Amniotic stem cell (primary cell): ENCODE measurements around the gene NUP62.
"Not testable (repeated sequence)": the region's sequence is repeated elsewhere in the genome, so short reads cannot be mapped to it uniquely, and the experiment has no call there.

Experiments used
- DNase-seq: peaks from one replicate; lab custom pipeline; 2025; lab: John Stamatoyannopoulos, UW

The NUP62 gene, protein sequence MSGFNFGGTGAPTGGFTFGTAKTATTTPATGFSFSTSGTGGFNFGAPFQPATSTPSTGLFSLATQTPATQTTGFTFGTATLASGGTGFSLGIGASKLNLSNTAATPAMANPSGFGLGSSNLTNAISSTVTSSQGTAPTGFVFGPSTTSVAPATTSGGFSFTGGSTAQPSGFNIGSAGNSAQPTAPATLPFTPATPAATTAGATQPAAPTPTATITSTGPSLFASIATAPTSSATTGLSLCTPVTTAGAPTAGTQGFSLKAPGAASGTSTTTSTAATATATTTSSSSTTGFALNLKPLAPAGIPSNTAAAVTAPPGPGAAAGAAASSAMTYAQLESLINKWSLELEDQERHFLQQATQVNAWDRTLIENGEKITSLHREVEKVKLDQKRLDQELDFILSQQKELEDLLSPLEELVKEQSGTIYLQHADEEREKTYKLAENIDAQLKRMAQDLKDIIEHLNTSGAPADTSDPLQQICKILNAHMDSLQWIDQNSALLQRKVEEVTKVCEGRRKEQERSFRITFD

DNA sequence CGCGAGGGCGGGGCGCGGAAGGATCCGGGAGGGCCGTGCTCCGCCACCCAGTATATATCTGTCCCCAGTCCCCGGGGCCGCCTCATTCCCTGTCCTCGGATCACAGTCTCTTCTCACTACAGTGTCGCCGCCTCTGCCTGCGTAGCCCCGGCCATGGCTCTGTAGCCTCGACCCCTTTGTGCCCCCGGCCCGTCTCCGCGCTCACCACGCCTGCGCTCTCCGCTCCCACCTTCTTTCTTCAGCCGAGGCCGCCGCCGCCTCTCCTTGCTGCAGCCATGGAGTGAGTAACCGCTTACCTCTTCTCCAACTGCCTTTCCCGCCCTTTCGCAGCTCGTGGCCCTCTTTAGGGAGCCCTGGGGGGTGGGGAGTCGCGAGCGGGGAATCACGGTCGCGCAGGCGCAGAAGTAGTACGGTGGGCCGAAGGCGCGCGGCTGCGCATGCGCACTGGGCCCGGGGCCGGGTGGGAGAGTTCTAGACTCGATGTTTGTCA, at the start of gene NUP62, which contains the start of gene ATF5:
Gene NUP62 (minus strand): TSS at position 384 of the 490 bp plus-strand sequence. CDS start 19,697 bp downstream, outside the sequence.
Gene ATF5 (plus strand): TSS at position 85 of the 490 bp plus-strand sequence. CDS start 1,646 bp downstream, outside the sequence.
- peak; percentile 40 for DNase-seq

DNA sequence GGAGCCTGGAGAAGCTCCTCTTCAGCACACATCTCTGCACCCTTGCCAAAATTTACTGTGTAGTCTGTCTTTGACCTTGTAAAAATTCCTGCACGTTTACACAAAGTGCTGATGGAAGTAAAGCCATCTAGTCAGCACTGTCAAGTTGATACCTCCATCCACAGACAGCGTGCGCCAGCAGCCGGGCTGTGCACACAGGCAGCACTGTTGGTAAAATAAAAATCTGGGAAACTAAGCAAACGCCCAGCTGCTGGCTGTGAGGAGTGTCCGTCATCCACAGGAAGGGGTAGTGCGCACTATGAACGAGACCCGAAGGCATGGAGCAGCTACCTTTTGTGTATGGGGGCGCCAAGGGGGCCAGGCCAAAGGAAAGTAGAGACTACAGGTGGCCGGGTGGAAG, 49.0 kb upstream of the NUP62 start:
- DNase-seq = no peak

DNA sequence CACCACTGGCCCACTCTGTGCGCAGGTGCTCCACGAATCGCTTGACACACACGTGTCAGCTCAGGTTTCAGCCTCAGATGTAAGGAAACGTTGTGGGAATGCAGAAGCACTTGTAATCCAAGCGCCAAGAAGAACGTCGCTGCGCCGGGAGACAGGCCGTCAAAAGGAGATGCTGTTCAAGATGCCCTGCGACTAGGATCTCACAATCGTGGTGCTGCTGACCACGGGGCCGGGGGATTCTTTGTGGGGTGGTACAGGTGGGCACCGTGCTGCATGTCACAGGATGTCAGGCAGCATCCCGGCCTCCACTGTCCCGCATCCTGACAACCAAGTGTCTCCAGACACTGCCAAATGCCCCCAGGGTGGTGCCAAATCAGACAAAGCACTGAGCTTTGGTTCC, 48.6 kb upstream of the NUP62 start:
- no peak for DNase-seq

GRCh38 chr19:49977076-49977475, 47.8 kb upstream of the NUP62 start:
- DNase-seq = no peak

- DNase-seq = no peak
These were observed 47.2 kb upstream of the NUP62 start for GRCh38 chr19:49976496-49976895.

DNA sequence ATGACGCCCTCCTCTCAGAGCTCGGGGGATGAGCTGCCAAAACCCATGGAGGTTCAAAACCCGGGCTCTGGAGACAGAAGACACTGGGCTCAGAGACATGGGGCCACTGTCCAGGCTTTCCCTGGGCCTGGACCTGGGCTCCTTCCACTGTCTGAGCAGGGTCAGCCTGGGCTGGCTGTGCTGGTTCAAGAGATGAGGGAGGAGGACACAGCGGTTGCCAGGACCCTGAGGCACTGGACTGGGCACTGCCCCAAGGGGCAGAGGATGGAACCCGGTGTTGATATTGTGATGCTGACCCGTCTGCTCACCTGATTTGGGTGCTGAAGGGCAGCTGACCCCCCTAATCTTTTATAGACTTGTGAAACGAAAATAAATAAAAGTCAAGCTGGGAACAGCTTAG, 45.7 kb upstream of the NUP62 start:
- no peak for DNase-seq

GRCh38 chr19:49973987-49974386, 44.7 kb upstream of the NUP62 start:
- no peak for DNase-seq

- DNase-seq = no peak
These were observed 43.5 kb upstream of the NUP62 start for GRCh38 chr19:49972841-49973240.

- DNase-seq = no peak
These were observed 42.7 kb upstream of the NUP62 start for GRCh38 chr19:49971991-49972411.

- not testable (repeated sequence) for DNase-seq
These were observed 40.1 kb upstream of the NUP62 start for GRCh38 chr19:49969355-49969754.

- no peak for DNase-seq
These were observed 39.1 kb upstream of the NUP62 start for GRCh38 chr19:49968279-49968922.

GRCh38 chr19:49960980-49961379, 31.7 kb upstream of the NUP62 start, which contains the start of gene SIGLEC11:
SIGLEC11 (minus strand) TSS chr19:49961172; CDS start chr19:49961081, 91 bp downstream.
- not testable (repeated sequence) for DNase-seq

DNA sequence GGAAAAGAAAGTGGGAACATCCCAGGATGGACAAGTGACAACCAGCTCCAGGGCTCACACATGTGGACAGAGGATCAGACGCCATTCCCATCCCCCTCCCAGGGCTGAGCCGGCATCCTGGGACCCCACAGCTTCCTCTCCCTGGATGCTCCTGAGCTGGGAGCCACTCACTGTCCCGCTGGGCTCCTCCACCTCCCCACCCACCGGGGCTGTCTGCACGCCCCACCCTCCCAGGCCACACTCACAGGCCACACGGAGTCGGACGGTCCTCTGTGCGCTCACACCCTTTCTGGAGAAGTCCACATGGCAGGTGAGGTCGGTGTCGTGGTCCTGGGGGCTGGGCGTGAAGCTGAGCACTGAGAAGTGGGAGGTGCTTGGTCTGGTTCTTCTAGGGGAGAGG, 30.6 kb upstream of the NUP62 start:
- DNase-seq = not testable (repeated sequence)

- not testable (repeated sequence) for DNase-seq
These were observed 29.3 kb upstream of the NUP62 start for GRCh38 chr19:49958596-49958995.

DNA sequence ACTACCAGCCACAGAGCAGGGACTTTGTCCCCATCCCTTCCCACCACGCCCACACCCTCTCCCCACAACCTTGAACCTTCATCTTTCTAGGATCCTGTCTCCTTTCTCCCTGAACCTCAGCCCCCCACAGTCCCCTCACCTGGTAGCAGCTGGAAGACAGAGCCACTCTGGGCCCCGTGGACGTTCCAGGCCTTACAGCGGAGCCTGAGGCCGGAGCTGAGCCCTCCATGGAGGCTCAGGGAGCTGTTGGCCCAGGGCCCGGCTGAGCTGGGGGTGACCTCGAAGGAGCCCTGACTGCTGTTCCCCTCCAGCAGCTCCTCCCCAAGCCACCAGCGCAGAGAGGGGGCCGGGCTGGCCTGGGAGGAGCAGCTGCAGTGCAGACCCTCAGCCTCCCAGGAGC, 28.8 kb upstream of the NUP62 start:
- DNase-seq = not testable (repeated sequence)

- no peak for DNase-seq
These were observed 28.1 kb upstream of the NUP62 start for GRCh38 chr19:49957262-49957915.

GRCh38 chr19:49956115-49956495, 26.8 kb upstream of the NUP62 start:
- no peak for DNase-seq

- DNase-seq = no peak
These were observed 25.6 kb upstream of the NUP62 start for GRCh38 chr19:49954933-49955332.

DNA sequence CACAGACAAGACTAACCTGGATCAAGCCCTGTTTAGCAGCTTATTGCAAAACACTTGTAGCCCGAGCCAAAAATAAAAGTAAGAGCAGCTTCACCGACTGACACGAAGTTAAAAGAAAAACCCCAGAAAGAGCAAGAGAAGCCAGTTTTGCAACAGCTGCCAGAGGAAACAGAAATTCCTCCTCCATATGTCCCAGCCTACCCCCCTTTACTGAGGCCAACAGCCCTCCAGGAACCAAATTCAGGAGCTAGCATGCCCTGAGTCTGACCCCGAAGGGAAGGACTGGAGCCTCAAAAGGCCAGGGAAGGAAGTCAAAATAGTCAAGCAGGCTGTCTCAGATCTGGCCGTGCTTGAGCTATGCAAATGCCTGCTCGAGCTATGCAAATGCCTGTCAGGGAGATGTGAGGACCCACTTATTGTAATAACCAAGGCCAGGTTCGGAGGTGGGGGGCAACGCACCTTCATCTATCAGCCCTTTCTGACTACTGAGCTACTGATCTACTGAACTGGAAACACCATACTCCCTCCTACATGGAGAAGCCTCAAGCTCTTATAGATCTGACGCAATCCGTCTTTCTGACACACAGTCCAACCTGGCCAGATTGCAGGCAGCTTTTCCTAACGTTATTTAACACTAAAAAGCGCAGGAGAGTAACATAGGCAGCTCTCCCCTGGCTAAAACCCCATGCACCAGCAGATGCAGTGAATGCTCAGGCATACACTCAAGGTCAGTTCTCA, 25.0 kb upstream of the NUP62 start:
- no peak for DNase-seq

GRCh38 chr19:49953416-49953815, 24.1 kb upstream of the NUP62 start:
- DNase-seq = no peak

DNA sequence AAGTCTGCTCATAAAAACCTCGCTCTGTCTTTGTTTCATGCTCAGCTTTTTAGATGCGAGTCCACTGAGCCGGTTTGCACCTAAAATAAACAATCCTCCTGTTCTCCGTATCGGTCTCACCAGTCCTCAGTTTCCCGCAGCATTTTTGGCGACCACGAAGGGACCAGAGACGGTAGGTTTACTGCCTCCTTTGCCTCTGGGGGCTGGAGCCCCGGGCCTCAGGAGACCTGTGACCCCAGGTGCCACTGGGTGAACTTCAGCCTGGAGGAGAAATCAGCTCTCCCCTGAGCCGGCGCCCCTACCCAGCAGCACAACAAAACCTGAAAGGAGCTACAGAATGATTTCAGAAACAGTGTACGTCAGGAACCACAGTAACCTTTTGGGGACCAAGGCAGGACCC, 23.6 kb upstream of the NUP62 start:
- no peak for DNase-seq

GRCh38 chr19:49952479-49952836, 23.2 kb upstream of the NUP62 start:
- DNase-seq = no peak
